T-helper 17 cell (primary cell): ENCODE data around the gene ANKRD50. TPM values are rescaled to one million over a fixed set of nuclear protein-coding genes. Genes with fewer than 3 reads are reported as not detected.

ENCODE experiments used
- ATAC-seq: fragments of 150-1000 bp; cut with Tn5 transposase; 2 replicates; pipeline ENCODE4 v1.10.0; 2021; ENCODE audit warnings: mild to moderate bottlenecking, moderate library complexity
- DNase-seq, 3 donors: peaks; one replicate each; pipeline versions ENCODE4 v3.0.0 to v3.0.0-alpha.2; 2020 to 2021
- H3K9me3 ChIP-seq: one replicate; pipeline ENCODE4 v1.7.0; 2013; ENCODE audit warnings: low read length, mild to moderate bottlenecking; ENCODE audit not compliant: control insufficient read depth, poor library complexity, severe bottlenecking
- H3K27ac Mint-ChIP-seq: one replicate; pipeline ENCODE4 v1.8.0; 2022; ENCODE audit warnings: mild to moderate bottlenecking, moderate library complexity, mixed read lengths
- H3K27me3 Mint-ChIP-seq: one replicate; pipeline ENCODE4 v1.8.0; 2022; ENCODE audit warnings: mixed read lengths
- H3K36me3 Mint-ChIP-seq: one replicate; pipeline ENCODE4 v1.8.0; 2022; ENCODE audit warnings: low read depth, mixed read lengths
- H3K4me1 Mint-ChIP-seq: one replicate; pipeline ENCODE4 v1.8.0; 2022; ENCODE audit warnings: mild to moderate bottlenecking, mixed read lengths
- H3K4me3 Mint-ChIP-seq: one replicate; pipeline ENCODE4 v1.8.0; 2022; ENCODE audit warnings: mild to moderate bottlenecking, moderate library complexity, mixed read lengths
- total RNA-seq, 4 donors: library from RNA in 2 of 4; stranded (reverse) in 2 of 4; gene quantifications; one replicate each; pipeline ENCODE4 v1.2.3 and lab custom pipeline; 2022 to 2026

ANKRD50 gene
- total RNA-seq, 2 donors from 2014 or later: 0.17 to 0.44 TPM

DNA sequence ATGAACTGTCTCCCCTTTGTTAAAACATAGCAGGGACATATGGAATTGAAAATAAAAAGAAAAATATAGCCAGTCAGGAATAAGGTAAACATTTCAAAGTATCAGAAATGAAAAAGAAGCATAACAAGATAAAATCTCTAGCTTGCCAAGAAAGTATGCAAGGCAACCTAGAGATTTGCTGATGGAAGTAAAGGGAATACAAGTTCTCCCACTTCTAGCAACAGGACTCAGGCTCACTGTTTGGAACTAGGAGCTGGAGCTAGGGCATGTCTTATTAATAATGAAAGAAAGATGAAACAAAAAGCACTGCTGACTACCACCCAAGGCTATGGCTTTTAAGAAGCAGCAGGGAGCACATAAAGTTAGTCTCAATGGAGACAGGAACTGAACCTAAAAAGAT is 18.2 kb downstream of the ANKRD50 start:
- no peak for DNase-seq
- H3K27me3 Mint-ChIP-seq: no peaks in the 10 kb centered on the region
- H3K4me3 Mint-ChIP-seq: no peak overlapping the region
- H3K4me1 Mint-ChIP-seq: no peaks in the 10 kb centered on the region
- H3K27ac Mint-ChIP-seq: no peak overlapping the region
- ATAC-seq: no peak
- H3K36me3 Mint-ChIP-seq: no peaks in the 10 kb centered on the region
- H3K9me3 ChIP-seq: no peaks in the 10 kb centered on the region

GRCh38 chr4:124691801-124692200 is 20.7 kb downstream of the ANKRD50 start:
- H3K9me3 ChIP-seq: no peaks in the 10 kb centered on the region
- ATAC-seq: no peak
- H3K4me3 Mint-ChIP-seq: no peak overlapping the region
- H3K27ac Mint-ChIP-seq: no peak overlapping the region
- no peaks in the 10 kb centered on the region for H3K4me1 Mint-ChIP-seq
- H3K27me3 Mint-ChIP-seq: no peaks in the 10 kb centered on the region
- DNase-seq: no peak
- no peaks in the 10 kb centered on the region for H3K36me3 Mint-ChIP-seq

DNA sequence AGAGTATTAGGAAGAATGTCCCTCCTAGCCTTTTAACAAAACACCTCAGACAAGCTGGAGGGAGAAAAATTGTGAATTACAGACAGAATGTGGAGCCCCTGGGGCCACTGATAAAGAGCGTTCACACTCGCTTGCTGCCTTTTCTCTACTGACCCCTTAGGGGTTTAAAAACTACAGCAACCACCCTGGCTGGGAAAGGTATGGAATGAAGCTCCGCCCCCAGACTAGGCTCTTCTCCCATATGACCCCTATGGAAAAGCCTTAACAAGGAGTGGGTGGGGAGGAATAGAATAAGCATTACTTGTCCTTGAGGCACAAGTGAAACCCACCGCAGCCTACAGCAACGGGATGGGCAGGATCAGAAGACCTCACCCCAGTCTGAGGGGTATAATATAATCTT is 26.3 kb downstream of the ANKRD50 start:
- Mint-ChIP-seq H3K27me3 (no peaks in the 10 kb centered on the region), H3K27ac (no peak overlapping the region), H3K4me3 (no peak overlapping the region), H3K4me1 (no peaks in the 10 kb centered on the region), H3K36me3 (no peaks in the 10 kb centered on the region)
- no peaks in the 10 kb centered on the region for H3K9me3 ChIP-seq
- DNase-seq (no peak), ATAC-seq (no peak)

DNA sequence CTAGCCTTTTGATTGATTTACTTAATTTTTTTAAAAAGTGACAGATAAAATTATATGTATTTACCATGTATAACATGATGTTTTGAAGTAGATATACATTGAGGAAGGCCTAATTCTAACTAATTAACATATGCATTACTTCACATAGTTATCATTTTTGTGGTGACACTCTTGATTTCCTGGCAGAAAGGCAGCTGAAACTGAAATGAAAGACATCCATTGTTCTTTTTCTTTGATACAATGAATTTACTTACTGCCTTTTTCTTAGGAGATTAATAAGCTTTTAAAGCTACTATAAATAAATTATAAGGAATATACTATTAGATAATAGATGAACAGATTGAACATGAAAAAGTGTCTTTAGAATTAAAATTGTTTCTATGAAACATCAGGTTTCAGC is 26.7 kb downstream of the ANKRD50 start:
- H3K36me3 Mint-ChIP-seq: no peaks in the 10 kb centered on the region
- no peaks in the 10 kb centered on the region for H3K27me3 Mint-ChIP-seq
- H3K9me3 ChIP-seq: no peaks in the 10 kb centered on the region
- H3K27ac Mint-ChIP-seq: no peak overlapping the region
- H3K4me1 Mint-ChIP-seq: no peaks in the 10 kb centered on the region
- no peak overlapping the region for H3K4me3 Mint-ChIP-seq
- ATAC-seq (no peak), DNase-seq (no peak)

DNA sequence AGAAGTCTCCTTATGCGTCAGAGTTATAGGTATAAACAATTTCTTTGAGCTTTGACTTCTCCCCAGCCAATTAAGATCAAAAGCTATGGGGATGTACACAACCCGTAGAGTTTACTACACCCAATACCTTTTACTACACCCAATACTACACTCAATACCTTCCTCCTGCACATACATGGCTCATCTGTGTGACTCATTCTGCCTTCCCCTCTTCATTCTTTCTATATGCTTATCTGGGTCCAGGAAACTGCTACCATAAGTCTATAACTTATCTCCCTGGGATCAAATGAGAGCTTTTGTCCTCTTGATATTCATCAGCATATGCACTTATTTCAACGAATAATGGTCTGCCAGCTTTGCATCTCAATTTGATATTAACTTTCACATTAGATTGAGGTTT is 28.2 kb downstream of the ANKRD50 start:
- Mint-ChIP-seq H3K4me1 (no peaks in the 10 kb centered on the region), H3K36me3 (no peaks in the 10 kb centered on the region), H3K27ac (no peak overlapping the region), H3K27me3 (no peaks in the 10 kb centered on the region), H3K4me3 (no peak overlapping the region)
- DNase-seq: no peak
- ATAC-seq: no peak
- no peaks in the 10 kb centered on the region for H3K9me3 ChIP-seq

DNA sequence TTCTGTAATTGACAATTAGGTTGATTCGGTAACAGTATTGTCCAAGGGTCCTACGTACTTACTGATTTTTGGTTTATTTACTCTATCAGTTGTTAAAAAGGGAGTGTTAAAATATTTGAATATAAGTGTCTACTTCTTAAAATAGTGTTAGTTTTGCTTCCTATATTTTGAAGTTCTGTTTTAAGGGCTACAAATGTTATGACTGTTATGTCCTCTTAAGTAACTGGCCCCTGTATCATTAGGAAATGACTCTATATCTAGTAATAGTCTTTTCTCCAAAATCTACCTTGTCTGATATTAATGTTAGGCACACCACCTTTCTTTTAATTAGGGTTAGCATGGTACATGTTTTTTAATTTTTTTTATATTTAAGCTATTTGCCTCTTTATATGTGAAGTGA is 30.1 kb downstream of the ANKRD50 start:
- no peak for ATAC-seq
- no peaks in the 10 kb centered on the region for H3K4me1 Mint-ChIP-seq
- no peak overlapping the region for H3K27ac Mint-ChIP-seq
- H3K9me3 ChIP-seq: no peaks in the 10 kb centered on the region
- no peak for DNase-seq
- no peak overlapping the region for H3K4me3 Mint-ChIP-seq
- H3K36me3 Mint-ChIP-seq: no peaks in the 10 kb centered on the region
- no peaks in the 10 kb centered on the region for H3K27me3 Mint-ChIP-seq

- no peak for ATAC-seq
- DNase-seq: no peak
Observed at GRCh38 chr4:124666496-124666895, 46.0 kb downstream of the ANKRD50 start.

DNA sequence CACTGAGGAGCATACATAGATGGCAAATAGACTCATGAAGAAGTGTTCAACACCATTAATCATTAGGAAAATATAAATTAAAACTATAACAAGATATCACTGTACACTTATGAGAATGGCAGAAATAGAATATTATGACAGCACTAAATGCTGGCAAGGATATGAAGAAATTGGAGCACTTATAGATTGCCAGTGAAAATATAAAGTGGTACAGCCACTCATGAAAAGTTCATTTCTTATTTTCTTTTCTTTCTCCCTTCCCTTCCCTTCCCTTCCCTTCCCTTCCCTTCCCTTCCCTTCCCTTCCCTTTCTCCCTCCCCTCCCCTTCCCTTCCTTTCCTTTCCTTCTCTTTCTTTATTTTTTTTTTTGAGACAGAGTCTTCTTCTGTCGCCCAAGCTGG is 53.7 kb downstream of the ANKRD50 start:
- no peak for ATAC-seq
- no peaks in the 10 kb centered on the region for H3K27me3 Mint-ChIP-seq
- H3K4me3 Mint-ChIP-seq: no peak overlapping the region
- no peaks in the 10 kb centered on the region for H3K36me3 Mint-ChIP-seq
- H3K27ac Mint-ChIP-seq: no peak overlapping the region
- DNase-seq: no peak
- no peaks in the 10 kb centered on the region for H3K4me1 Mint-ChIP-seq
- no peaks in the 10 kb centered on the region for H3K9me3 ChIP-seq

More at GRCh38 chr4:124666496-124666895, 46.0 kb downstream of the ANKRD50 start:
- no peaks in the 10 kb centered on the region for H3K27me3 Mint-ChIP-seq
- no peaks in the 10 kb centered on the region for H3K36me3 Mint-ChIP-seq
- H3K27ac Mint-ChIP-seq: no peak overlapping the region
- no peak overlapping the region for H3K4me3 Mint-ChIP-seq
- H3K9me3 ChIP-seq: no peaks in the 10 kb centered on the region
- no peaks in the 10 kb centered on the region for H3K4me1 Mint-ChIP-seq

DNA sequence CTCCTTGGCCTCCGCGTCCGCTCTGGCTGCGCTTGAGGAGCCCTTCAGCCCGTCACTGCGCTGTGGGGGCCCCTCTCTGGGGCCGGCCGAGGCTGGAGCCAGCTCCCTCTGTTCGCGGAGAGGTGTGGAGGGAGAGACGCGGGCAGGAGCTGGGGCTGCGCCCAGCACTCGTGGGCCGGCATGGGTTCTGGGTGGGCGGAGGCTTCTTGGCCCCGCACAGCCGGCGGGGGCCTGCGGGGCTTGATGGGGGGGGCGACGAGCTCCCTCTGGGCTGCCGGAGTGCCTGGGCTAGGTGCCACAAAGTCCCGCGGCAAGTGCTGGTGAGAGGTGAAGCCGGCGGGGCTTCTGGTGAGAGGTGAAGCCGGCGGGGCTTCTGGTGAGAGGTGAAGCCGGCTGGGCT is 61.9 kb downstream of the ANKRD50 start:
- H3K27me3 Mint-ChIP-seq: no peaks in the 10 kb centered on the region
- no peak overlapping the region for H3K27ac Mint-ChIP-seq
- ATAC-seq (no peak), DNase-seq (no peak)
- H3K36me3 Mint-ChIP-seq: no peaks in the 10 kb centered on the region
- H3K9me3 ChIP-seq: no peaks in the 10 kb centered on the region
- no peak overlapping the region for H3K4me3 Mint-ChIP-seq
- no peaks in the 10 kb centered on the region for H3K4me1 Mint-ChIP-seq

DNA sequence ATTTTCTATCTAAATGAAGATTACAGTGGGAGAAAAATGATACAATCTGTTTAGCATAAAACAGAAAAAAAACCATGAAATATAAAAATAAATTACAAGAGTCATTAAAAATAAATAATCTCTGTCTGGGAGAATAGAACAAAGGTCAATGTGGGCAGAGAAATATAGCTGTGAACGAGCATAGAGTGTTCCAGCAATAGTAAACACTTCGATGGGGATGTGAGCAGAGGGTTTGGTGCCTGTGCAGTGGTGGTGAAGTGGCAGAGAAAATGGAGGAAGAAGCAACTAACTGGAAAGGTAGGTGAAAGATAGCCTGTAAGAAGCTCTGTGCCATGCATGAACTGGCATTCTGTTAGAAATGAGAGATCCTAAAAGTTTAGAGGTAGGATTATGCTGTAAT is 64.9 kb downstream of the ANKRD50 start:
- Mint-ChIP-seq H3K27ac (no peak overlapping the region), H3K27me3 (no peaks in the 10 kb centered on the region)
- no peak for ATAC-seq

GRCh38 chr4:124644621-124645020 is 67.9 kb downstream of the ANKRD50 start:
- ATAC-seq (no peak), DNase-seq (no peak)
- no peaks in the 10 kb centered on the region for H3K27me3 Mint-ChIP-seq
- no peaks in the 10 kb centered on the region for H3K4me1 Mint-ChIP-seq
- no peak overlapping the region for H3K27ac Mint-ChIP-seq
- no peaks in the 10 kb centered on the region for H3K36me3 Mint-ChIP-seq
- no peak overlapping the region for H3K4me3 Mint-ChIP-seq
- no peaks in the 10 kb centered on the region for H3K9me3 ChIP-seq

More for the DNA sequence above, 64.9 kb downstream of the ANKRD50 start:
- H3K9me3 ChIP-seq: no peaks in the 10 kb centered on the region
- H3K4me1 Mint-ChIP-seq: no peaks in the 10 kb centered on the region
- no peak for DNase-seq
- H3K36me3 Mint-ChIP-seq: no peaks in the 10 kb centered on the region
- no peak overlapping the region for H3K4me3 Mint-ChIP-seq

DNA sequence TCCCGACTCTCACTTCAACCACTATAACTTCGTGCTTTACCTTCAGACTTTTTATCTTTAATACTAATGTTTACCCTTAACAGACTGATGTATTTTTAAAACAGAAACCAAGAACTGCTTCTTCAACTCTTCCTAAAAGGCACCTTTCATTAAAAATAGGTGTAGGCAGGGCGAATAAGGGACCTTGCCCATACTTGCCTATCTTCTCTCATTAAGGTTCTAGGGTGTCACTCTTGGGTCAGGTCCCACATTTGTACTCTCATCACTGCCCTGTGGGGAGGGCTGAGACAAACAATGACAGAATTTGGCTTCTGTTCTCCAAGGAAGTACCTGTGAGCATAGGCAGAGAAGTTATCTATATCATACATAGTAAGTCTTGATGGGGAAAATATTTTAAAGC is 69.7 kb downstream of the ANKRD50 start:
- Mint-ChIP-seq H3K27me3 (no peaks in the 10 kb centered on the region), H3K27ac (no peak overlapping the region), H3K4me1 (no peaks in the 10 kb centered on the region), H3K36me3 (no peaks in the 10 kb centered on the region), H3K4me3 (no peak overlapping the region)
- H3K9me3 ChIP-seq: no peaks in the 10 kb centered on the region
- no peak for ATAC-seq
- no peak for DNase-seq

DNA sequence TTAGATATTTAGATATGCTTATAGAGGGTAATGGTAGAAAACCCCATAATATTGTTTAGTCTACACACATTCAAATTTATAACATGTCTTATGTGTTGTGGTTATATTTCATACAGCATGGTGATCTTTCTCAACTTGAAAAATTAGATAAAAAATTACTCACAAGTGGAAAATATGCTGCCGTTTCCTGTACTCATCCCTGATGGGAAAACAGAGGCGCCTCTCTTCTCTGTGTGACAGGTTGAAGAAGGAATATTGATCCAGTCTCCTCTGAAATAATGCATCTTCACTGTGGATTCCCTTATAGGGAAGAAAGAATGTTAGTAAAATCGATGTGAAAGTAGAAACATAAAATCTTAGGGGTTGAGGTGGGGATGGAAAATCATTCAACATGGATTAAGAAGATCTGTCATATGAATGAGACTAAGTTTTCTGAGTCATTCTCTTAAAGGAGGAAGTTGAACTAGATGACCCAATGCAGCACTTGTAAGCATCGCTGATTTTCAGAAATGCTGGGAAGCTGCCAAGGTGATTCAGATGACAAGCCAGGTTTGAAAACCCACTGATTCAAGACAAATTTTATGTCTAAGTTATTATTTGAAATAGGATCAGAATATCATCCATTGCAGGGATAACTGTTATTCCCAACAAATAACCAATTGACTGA is 70.7 kb downstream of the ANKRD50 start:
- Mint-ChIP-seq H3K27me3 (no peaks in the 10 kb centered on the region), H3K36me3 (no peaks in the 10 kb centered on the region), H3K4me1 (no peaks in the 10 kb centered on the region), H3K27ac (no peak overlapping the region), H3K4me3 (no peak overlapping the region)
- ATAC-seq: no peak
- no peaks in the 10 kb centered on the region for H3K9me3 ChIP-seq
- DNase-seq: no peak

GRCh38 chr4:124640022-124640730 is 72.4 kb downstream of the ANKRD50 start:
- H3K36me3 Mint-ChIP-seq: no peaks in the 10 kb centered on the region
- no peak overlapping the region for H3K27ac Mint-ChIP-seq
- no peaks in the 10 kb centered on the region for H3K9me3 ChIP-seq
- DNase-seq (no peak), ATAC-seq (no peak)
- no peaks in the 10 kb centered on the region for H3K27me3 Mint-ChIP-seq
- no peaks in the 10 kb centered on the region for H3K4me1 Mint-ChIP-seq
- no peak overlapping the region for H3K4me3 Mint-ChIP-seq
